KOPT-K1 (cell line): Measurements from ENCODE around the gene CSN1S1.

ENCODE experiments used
- H3K27ac ChIP-seq: fragments of 200-600 bp; sonication (generic); 2 replicates; pipeline ENCODE4 v1.5.1; 2016; ENCODE audit warnings: antibody characterized with exemption, mild to moderate bottlenecking, low read depth, low read length; ENCODE audit not compliant: poor library complexity, severe bottlenecking
- H3K36me3 ChIP-seq: fragments of 200-600 bp; sonication (generic); 2 replicates; pipeline ENCODE4 v1.5.1; 2017; ENCODE audit warnings: antibody characterized with exemption, mild to moderate bottlenecking, low read length, moderate library complexity; ENCODE audit not compliant: insufficient read depth
- H3K9me3 ChIP-seq: fragments of 200-600 bp; sonication (generic); 2 replicates; pipeline ENCODE4 v1.5.1; 2017; ENCODE audit warnings: antibody characterized with exemption, low read length, mild to moderate bottlenecking; ENCODE audit not compliant: insufficient read depth, poor library complexity, severe bottlenecking

CSN1S1 gene

DNA sequence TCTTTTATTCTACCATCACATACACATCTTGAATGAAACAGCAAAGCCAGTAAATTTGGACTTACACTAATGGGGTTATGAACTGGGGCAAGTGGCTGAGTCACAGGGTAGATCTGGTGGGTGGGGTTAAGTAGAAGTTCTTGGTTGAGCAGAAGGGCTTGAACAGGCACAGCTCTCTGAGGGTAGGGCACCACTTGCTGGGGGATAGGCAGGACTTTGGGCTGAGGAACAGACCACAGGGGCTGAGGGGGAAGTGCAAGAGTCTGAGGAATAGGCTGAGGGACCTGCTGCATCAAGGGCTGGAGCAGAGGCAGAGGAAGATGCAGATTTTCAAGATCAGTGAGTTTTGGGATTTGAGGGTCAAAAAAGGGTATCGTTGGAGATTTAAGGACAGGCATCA lies 26.3 kb downstream of the CSN1S1 start:
- H3K27ac ChIP-seq = no peak overlapping the region
- H3K36me3 ChIP-seq = no peaks in the 10 kb centered on the region
- H3K9me3 ChIP-seq = no peaks in the 10 kb centered on the region

DNA sequence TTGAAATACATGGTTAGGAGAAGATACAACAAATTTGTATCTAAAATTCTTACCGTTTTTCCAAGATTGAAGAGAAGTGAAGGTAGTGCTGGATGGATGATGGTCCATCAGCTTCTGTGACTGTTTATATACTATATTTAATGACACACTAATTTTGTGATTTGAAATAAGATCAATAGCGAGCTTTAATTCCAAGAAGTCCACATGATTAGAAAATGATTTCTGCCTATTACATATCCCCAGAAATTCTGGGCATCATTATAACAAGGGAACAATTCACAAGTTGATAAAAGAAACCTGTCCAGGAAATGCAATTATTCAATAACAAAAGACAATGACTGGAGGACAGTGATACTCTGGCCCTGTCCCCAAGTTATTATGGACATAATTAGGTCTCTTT lies 34.8 kb downstream of the CSN1S1 start, which contains the start of gene CSN2:
CSN2 (minus strand) TSS at position 101 of the 400 bp plus-strand sequence. CDS start 4,733 bp downstream, outside the sequence.
- no peaks in the 10 kb centered on the region for H3K36me3 ChIP-seq
- no peak within 1 kb of the TSS for H3K27ac ChIP-seq

GRCh38 chr4:69970071-69970470 lies 39.2 kb downstream of the CSN1S1 start:
- Histone ChIP-seq H3K9me3 (no peaks in the 10 kb centered on the region), H3K27ac (no peak overlapping the region), H3K36me3 (no peaks in the 10 kb centered on the region)

More for the DNA sequence above, 34.8 kb downstream of the CSN1S1 start, which contains the start of gene CSN2:
- no peaks in the 10 kb centered on the region for H3K9me3 ChIP-seq

DNA sequence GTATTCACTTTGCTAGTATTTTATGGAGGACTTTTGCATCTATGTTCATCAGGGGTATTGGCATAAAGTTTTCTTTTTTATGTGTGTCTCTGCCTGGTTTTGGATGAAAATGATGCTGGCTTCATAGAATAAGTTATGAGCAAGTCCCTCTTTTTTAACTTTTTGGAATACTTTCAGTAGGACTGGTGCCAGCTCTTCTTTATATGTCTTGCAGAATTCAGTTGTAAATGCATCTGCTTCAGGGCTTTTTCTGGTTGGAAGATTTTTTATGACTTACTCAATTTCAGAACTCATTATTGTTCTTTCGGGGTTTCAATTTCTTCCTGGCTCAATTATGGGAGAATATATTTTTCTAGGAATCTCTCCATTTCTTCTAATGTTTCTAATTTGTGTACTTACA lies 43.8 kb downstream of the CSN1S1 start:
- H3K27ac ChIP-seq = no peak overlapping the region
- no peaks in the 10 kb centered on the region for H3K36me3 ChIP-seq
- H3K9me3 ChIP-seq = no peaks in the 10 kb centered on the region

GRCh38 chr4:69977582-69977981 lies 46.7 kb downstream of the CSN1S1 start:
- H3K9me3 ChIP-seq = no peaks in the 10 kb centered on the region

DNA sequence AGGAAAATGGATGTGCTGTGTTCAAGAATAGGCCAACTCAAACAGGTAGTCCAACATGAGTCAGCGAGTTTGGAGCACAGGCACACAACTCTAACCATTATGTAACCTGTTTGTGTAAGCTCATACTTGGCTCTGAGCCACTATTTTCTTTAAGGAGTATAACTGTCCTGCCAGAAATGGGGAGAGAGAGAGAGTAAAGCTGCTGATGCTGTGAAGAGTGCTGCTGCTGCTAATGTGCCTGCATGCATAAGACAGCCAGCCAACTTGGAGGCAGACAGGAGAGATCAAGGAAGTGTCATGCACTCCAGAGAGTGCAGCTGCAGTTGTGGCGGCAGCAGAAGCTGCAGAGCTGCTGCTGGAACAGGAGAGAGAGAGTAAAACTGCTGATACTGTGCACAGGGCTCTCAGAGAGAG lies 53.2 kb downstream of the CSN1S1 start:
- H3K27ac ChIP-seq = no peak overlapping the region
- H3K9me3 ChIP-seq = no peaks in the 10 kb centered on the region
- H3K36me3 ChIP-seq = no peaks in the 10 kb centered on the region

More at GRCh38 chr4:69977582-69977981, 46.7 kb downstream of the CSN1S1 start:
- Histone ChIP-seq H3K36me3 (no peaks in the 10 kb centered on the region), H3K27ac (no peak overlapping the region)

GRCh38 chr4:69986663-69987062 lies 55.8 kb downstream of the CSN1S1 start:
- H3K9me3 ChIP-seq = no peaks in the 10 kb centered on the region
- H3K27ac ChIP-seq = no peak overlapping the region

GRCh38 chr4:69991016-69991415 lies 60.1 kb downstream of the CSN1S1 start:
- Histone ChIP-seq H3K27ac (no peak overlapping the region), H3K36me3 (no peaks in the 10 kb centered on the region)

More at GRCh38 chr4:69986663-69987062, 55.8 kb downstream of the CSN1S1 start:
- H3K36me3 ChIP-seq = no peaks in the 10 kb centered on the region

GRCh38 chr4:69994782-69995181 lies 63.9 kb downstream of the CSN1S1 start:
- Histone ChIP-seq H3K9me3 (no peaks in the 10 kb centered on the region), H3K36me3 (no peaks in the 10 kb centered on the region), H3K27ac (no peak overlapping the region)

More at GRCh38 chr4:69991016-69991415, 60.1 kb downstream of the CSN1S1 start:
- H3K9me3 ChIP-seq = no peaks in the 10 kb centered on the region

DNA sequence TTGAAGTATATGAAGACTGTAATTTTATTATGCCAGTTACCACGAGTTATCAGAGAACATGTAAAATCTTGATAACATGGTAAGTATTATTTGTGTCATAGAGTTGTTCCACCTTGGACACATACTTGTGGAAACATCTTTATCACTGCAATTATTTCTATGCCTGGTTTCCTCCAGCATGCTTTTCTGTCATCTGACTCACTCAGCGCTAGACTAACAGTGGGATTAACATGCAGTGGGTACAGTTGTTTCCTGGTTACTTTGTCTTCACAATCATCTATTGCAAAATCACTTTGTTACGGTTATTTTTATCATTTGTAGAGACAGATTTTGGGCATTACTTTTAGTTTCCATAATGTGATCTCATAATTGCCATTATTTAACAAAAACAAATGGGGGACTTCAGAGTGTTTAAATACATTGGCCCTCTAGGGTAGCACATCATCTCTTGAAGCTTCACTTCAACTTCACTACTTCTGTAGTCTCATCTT lies 64.7 kb downstream of the CSN1S1 start, which contains the start of gene STATH:
STATH (plus strand) TSS at position 441 of the 491 bp plus-strand sequence. CDS start 2,472 bp downstream, outside the sequence.
- Histone ChIP-seq H3K36me3 (no peaks in the 10 kb centered on the region), H3K27ac (no peak within 1 kb of the TSS), H3K9me3 (no peaks in the 10 kb centered on the region)
